Measurements from ENCODE around the gene SLC39A3.

The SLC39A3 gene

GRCh38 chr19:2768365-2769132 lies 28.7 kb upstream of the SLC39A3 start:
- DNase-seq: no peak

- no peak for DNase-seq
These were observed 27.9 kb upstream of the SLC39A3 start for GRCh38 chr19:2767688-2768087.

- no peak for DNase-seq
These were observed 27.0 kb upstream of the SLC39A3 start for GRCh38 chr19:2766594-2767372.

GRCh38 chr19:2765376-2765775 lies 25.6 kb upstream of the SLC39A3 start:
- no peak for DNase-seq

- DNase-seq: no peak
These were observed 25.1 kb upstream of the SLC39A3 start for GRCh38 chr19:2764945-2765344.

- no peak for DNase-seq
These were observed 23.9 kb upstream of the SLC39A3 start for GRCh38 chr19:2763687-2764086.

- no peak for DNase-seq
These were observed 23.1 kb upstream of the SLC39A3 start for GRCh38 chr19:2762783-2763496.

GRCh38 chr19:2761876-2762782 lies 22.3 kb upstream of the SLC39A3 start:
- no peak for DNase-seq

- no peak for DNase-seq
These were observed 21.5 kb upstream of the SLC39A3 start for GRCh38 chr19:2761309-2761677.

- DNase-seq: no peak
These were observed 20.1 kb upstream of the SLC39A3 start for GRCh38 chr19:2759965-2760364.

GRCh38 chr19:2759362-2759761 lies 19.5 kb upstream of the SLC39A3 start:
- no peak for DNase-seq

GRCh38 chr19:2758601-2759313 lies 18.9 kb upstream of the SLC39A3 start:
- DNase-seq: no peak

GRCh38 chr19:2756921-2757881 lies 17.4 kb upstream of the SLC39A3 start:
- no peak for DNase-seq

GRCh38 chr19:2756477-2756876 lies 16.7 kb upstream of the SLC39A3 start:
- no peak for DNase-seq

- DNase-seq: no peak
These were observed 16.0 kb upstream of the SLC39A3 start for GRCh38 chr19:2755811-2756210.

- DNase-seq: no peak
These were observed 15.6 kb upstream of the SLC39A3 start for GRCh38 chr19:2755448-2755705.

GRCh38 chr19:2754659-2755447 lies 15.0 kb upstream of the SLC39A3 start:
- DNase-seq: no peak

GRCh38 chr19:2751438-2751830 lies 11.6 kb upstream of the SLC39A3 start:
- no peak for DNase-seq

- DNase-seq: no peak
These were observed 11.1 kb upstream of the SLC39A3 start for GRCh38 chr19:2750808-2751437.

- no peak for DNase-seq
These were observed 7.5 kb upstream of the SLC39A3 start for GRCh38 chr19:2747349-2747748.
